DND-41 (cell line): ENCODE data around the gene ENPEP.

Experiments
- ATAC-seq: fragments of 200-7000 bp; cut with Tn5 transposase; 3 replicates; pipeline ENCODE4 v1.9.1; 2021; ENCODE audit warnings: low read depth; ENCODE audit not compliant: insufficient read depth
- DNase-seq: peaks from one replicate; pipeline ENCODE4 v3.0.0-alpha.2; 2020
- H2AFZ ChIP-seq: 2 replicates; pipeline ENCODE4 v1.6.0; 2012; ENCODE audit warnings: low read depth, low read length
- H3K27ac ChIP-seq: 2 replicates; pipeline ENCODE4 v1.5.1; 2012; ENCODE audit warnings: low read length, inconsistent platforms
- H3K27me3 ChIP-seq: fragments of 200-600 bp; sonication (generic); 2 replicates; pipeline ENCODE4 v1.6.0; 2012; ENCODE audit warnings: low read length, mild to moderate bottlenecking, inconsistent platforms; ENCODE audit not compliant: insufficient read depth, poor library complexity
- H3K36me3 ChIP-seq: 2 replicates; pipeline ENCODE4 v1.5.1; 2012; ENCODE audit warnings: low read length, inconsistent platforms; ENCODE audit not compliant: insufficient read depth
- H3K4me1 ChIP-seq: 2 replicates; pipeline ENCODE4 v1.5.1; 2012; ENCODE audit warnings: mild to moderate bottlenecking, low read length; ENCODE audit not compliant: insufficient read depth
- H3K4me2 ChIP-seq: 2 replicates; pipeline ENCODE4 v1.6.0; 2012; ENCODE audit warnings: mild to moderate bottlenecking, moderate library complexity, low read length, inconsistent platforms; ENCODE audit not compliant: insufficient read depth
- H3K4me3 ChIP-seq, 2 experiments: fragments of 200-600 bp in 1 of 2; shearing (Covaris generic) in 1 of 2; 2 replicates each; pipeline ENCODE4 v1.5.1; 2012 to 2016; ENCODE audit warnings: inconsistent platforms in 2 of 2, low read length in 2 of 2, mild to moderate bottlenecking in 2 of 2, low read depth in 1 of 2, moderate library complexity in 1 of 2
- H3K79me2 ChIP-seq: 2 replicates; pipeline ENCODE4 v1.6.0; 2012; ENCODE audit warnings: low read length, inconsistent platforms; ENCODE audit not compliant: insufficient read depth
- H3K9ac ChIP-seq: 2 replicates; pipeline ENCODE4 v1.6.0; 2012; ENCODE audit warnings: low read depth, mild to moderate bottlenecking, inconsistent platforms, low read length, moderate library complexity
- H3K9me3 ChIP-seq: 2 replicates; pipeline ENCODE4 v1.5.1; 2012; ENCODE audit warnings: low read length, moderate library complexity, mild to moderate bottlenecking, inconsistent platforms; ENCODE audit not compliant: insufficient read depth, severe bottlenecking
- H4K20me1 ChIP-seq: 2 replicates; pipeline ENCODE4 v1.6.0; 2012; ENCODE audit warnings: low read length; ENCODE audit not compliant: insufficient read depth
- CTCF ChIP-seq: IDR thresholded peaks from 2 replicates; pipeline ENCODE4 v1.5.1; 2012; ENCODE audit warnings: borderline replicate concordance, low read length, moderate library complexity, mild to moderate bottlenecking; ENCODE audit not compliant: poor library complexity, severe bottlenecking; ENCODE audit errors: extremely low read depth
- EZH2 ChIP-seq: IDR thresholded peaks from 3 replicates; pipeline ENCODE4 v1.6.1; 2012; ENCODE audit warnings: borderline replicate concordance, low read depth, mild to moderate bottlenecking, moderate library complexity, low read length, inconsistent platforms; ENCODE audit not compliant: severe bottlenecking

Gene ENPEP

GRCh38 chr4:110610940-110611831 lies 135.2 kb downstream of the ENPEP start:
- Histone ChIP-seq H3K4me1 (no peaks in the 10 kb centered on the region), H3K9me3 (no peaks in the 10 kb centered on the region), H2AFZ (no peak overlapping the region), H3K27ac (no peak overlapping the region), H3K79me2 (no peaks in the 10 kb centered on the region), H3K9ac (no peak overlapping the region), H3K4me2 (no peak overlapping the region), H3K36me3 (no peaks in the 10 kb centered on the region), H3K27me3 (peaks cover 4% of the 10 kb centered on the region), H3K4me3 (no peak overlapping the region), H4K20me1 (no peaks in the 10 kb centered on the region)
- DNase-seq, result no peak
- no peak for ATAC-seq
- TF ChIP-seq EZH2 (no peak), CTCF (no peak)

GRCh38 chr4:110611968-110612447 lies 136.1 kb downstream of the ENPEP start:
- no peak overlapping the region for H3K9ac ChIP-seq
- H3K27ac ChIP-seq, result no peak overlapping the region
- H3K27me3 ChIP-seq, result peaks cover 4% of the 10 kb centered on the region
- H3K4me3 ChIP-seq, result no peak overlapping the region
- H3K4me1 ChIP-seq, result no peaks in the 10 kb centered on the region
- TF ChIP-seq CTCF (no peak), EZH2 (no peak)
- no peak for DNase-seq
- no peaks in the 10 kb centered on the region for H3K79me2 ChIP-seq
- H3K4me2 ChIP-seq, result no peak overlapping the region
- no peak for ATAC-seq
- H4K20me1 ChIP-seq, result no peaks in the 10 kb centered on the region
- H3K36me3 ChIP-seq, result no peaks in the 10 kb centered on the region
- H3K9me3 ChIP-seq, result no peaks in the 10 kb centered on the region
- no peak overlapping the region for H2AFZ ChIP-seq

GRCh38 chr4:110612631-110613269 lies 136.8 kb downstream of the ENPEP start:
- peaks cover 4% of the 10 kb centered on the region for H3K27me3 ChIP-seq
- no peak overlapping the region for H2AFZ ChIP-seq
- ATAC-seq, result no peak
- H3K79me2 ChIP-seq, result no peaks in the 10 kb centered on the region
- H4K20me1 ChIP-seq, result no peaks in the 10 kb centered on the region
- no peak overlapping the region for H3K4me2 ChIP-seq
- H3K9ac ChIP-seq, result no peak overlapping the region
- no peaks in the 10 kb centered on the region for H3K36me3 ChIP-seq
- no peaks in the 10 kb centered on the region for H3K9me3 ChIP-seq
- H3K4me1 ChIP-seq, result no peaks in the 10 kb centered on the region
- no peak overlapping the region for H3K4me3 ChIP-seq
- no peak for DNase-seq
- no peak for TF ChIP-seq CTCF
- TF ChIP-seq EZH2, result no peak
- no peak overlapping the region for H3K27ac ChIP-seq
